ENCODE data around the gene NUDC. TPM values are rescaled to one million over a fixed set of nuclear protein-coding genes. Genes with fewer than 3 reads are reported as not detected.
A peak's percentile ranks its signal among the peaks of the same experiment; 100 is the strongest.

NUDC gene
- total and polyA plus RNA-seq, 2 of the 13 experiments (the other 11 are each of a cell fraction or from before 2014, with no cell fraction given): 34.7 to 104 TPM

- TF ChIP-seq, protein P1, sequence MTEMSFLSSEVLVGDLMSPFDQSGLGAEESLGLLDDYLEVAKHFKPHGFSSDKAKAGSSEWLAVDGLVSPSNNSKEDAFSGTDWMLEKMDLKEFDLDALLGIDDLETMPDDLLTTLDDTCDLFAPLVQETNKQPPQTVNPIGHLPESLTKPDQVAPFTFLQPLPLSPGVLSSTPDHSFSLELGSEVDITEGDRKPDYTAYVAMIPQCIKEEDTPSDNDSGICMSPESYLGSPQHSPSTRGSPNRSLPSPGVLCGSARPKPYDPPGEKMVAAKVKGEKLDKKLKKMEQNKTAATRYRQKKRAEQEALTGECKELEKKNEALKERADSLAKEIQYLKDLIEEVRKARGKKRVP (CRISPR knock-in tag; IDR thresholded peaks at IDR 0.05): peak in 1 of 2 experiments; percentile 39; a peak in 1 of 4 replicates
- TF ChIP-seq, protein P2, sequence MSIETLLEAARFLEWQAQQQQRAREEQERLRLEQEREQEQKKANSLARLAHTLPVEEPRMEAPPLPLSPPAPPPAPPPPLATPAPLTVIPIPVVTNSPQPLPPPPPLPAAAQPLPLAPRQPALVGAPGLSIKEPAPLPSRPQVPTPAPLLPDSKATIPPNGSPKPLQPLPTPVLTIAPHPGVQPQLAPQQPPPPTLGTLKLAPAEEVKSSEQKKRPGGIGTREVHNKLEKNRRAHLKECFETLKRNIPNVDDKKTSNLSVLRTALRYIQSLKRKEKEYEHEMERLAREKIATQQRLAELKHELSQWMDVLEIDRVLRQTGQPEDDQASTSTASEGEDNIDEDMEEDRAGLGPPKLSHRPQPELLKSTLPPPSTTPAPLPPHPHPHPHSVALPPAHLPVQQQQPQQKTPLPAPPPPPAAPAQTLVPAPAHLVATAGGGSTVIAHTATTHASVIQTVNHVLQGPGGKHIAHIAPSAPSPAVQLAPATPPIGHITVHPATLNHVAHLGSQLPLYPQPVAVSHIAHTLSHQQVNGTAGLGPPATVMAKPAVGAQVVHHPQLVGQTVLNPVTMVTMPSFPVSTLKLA (IDR thresholded peaks at IDR 0.05): peak; percentile 37; the same call in 1 of the 2 replicates
- no peak for TF ChIP-seq ZSCAN9 (CRISPR knock-in tag; IDR thresholded peaks at IDR 0.05; ENCODE audit: borderline replicate concordance)
- peak; percentile 4; the same call in 1 of the 2 replicates for TF ChIP-seq ZNF768 (CRISPR knock-in tag; IDR thresholded peaks at IDR 0.05)
- TF ChIP-seq CSRNP1 (CRISPR knock-in tag; IDR thresholded peaks at IDR 0.05): no peak
- TF ChIP-seq ZNF589 (CRISPR knock-in tag; conservative IDR thresholded peaks at IDR 0.05): no peak; the same call in 1 of the 2 replicates
- TF ChIP-seq SOX13 (IDR thresholded peaks at IDR 0.05): no peak
- peak in 1 of 2 experiments; percentile 38; a peak in 1 of 4 replicates for TF ChIP-seq SOX13 (CRISPR knock-in tag; conservative IDR thresholded peaks at IDR 0.05 in 1 of 2, IDR thresholded peaks at IDR 0.05 in 1 of 2)
- TF ChIP-seq GABPB1 (CRISPR knock-in tag; IDR thresholded peaks at IDR 0.05): peak; percentile 49
- TF ChIP-seq HMG20B (CRISPR knock-in tag; conservative IDR thresholded peaks at IDR 0.05): 0 out of 2 replicates have a peak, but pooled peaks have one; percentile 24
- TF ChIP-seq KLF15 (CRISPR knock-in tag; IDR thresholded peaks at IDR 0.05; ENCODE audit: borderline replicate concordance): no peak
- TF ChIP-seq, protein P3, sequence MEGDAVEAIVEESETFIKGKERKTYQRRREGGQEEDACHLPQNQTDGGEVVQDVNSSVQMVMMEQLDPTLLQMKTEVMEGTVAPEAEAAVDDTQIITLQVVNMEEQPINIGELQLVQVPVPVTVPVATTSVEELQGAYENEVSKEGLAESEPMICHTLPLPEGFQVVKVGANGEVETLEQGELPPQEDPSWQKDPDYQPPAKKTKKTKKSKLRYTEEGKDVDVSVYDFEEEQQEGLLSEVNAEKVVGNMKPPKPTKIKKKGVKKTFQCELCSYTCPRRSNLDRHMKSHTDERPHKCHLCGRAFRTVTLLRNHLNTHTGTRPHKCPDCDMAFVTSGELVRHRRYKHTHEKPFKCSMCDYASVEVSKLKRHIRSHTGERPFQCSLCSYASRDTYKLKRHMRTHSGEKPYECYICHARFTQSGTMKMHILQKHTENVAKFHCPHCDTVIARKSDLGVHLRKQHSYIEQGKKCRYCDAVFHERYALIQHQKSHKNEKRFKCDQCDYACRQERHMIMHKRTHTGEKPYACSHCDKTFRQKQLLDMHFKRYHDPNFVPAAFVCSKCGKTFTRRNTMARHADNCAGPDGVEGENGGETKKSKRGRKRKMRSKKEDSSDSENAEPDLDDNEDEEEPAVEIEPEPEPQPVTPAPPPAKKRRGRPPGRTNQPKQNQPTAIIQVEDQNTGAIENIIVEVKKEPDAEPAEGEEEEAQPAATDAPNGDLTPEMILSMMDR (CRISPR knock-in tag; IDR thresholded peaks at IDR 0.05): peak; percentile 55
- no peak for TF ChIP-seq ZXDC (CRISPR knock-in tag; IDR thresholded peaks at IDR 0.05)
- no peak for TF ChIP-seq MAFK (conservative IDR thresholded peaks at IDR 0.05 in 1 of 2, IDR thresholded peaks at IDR 0.05 in 1 of 2; ENCODE audit: low read length in 2 of 2)
- no peak for TF ChIP-seq ZNF17 (CRISPR knock-in tag; IDR thresholded peaks at IDR 0.05)
- TF ChIP-seq GATAD2A (CRISPR knock-in tag; IDR thresholded peaks at IDR 0.05): no peak; the same call in 1 of the 2 replicates
- TF ChIP-seq SALL2 (CRISPR knock-in tag; IDR thresholded peaks at IDR 0.05): 0 out of 2 replicates have a peak, but pooled peaks have one; percentile 57
- TF ChIP-seq ZNF460 (CRISPR knock-in tag; IDR thresholded peaks at IDR 0.05; ENCODE audit: borderline replicate concordance): 0 out of 2 replicates have a peak, but pooled peaks have one; percentile 45
These were observed 70.0 kb downstream of the NUDC start (continued) for GRCh38 chr1:26991310-26992116.

All from HepG2 (cell line).